ENCODE measurements around the gene FOXF1.

The FOXF1 gene

GRCh38 chr16:86545954-86546637, 35.8 kb downstream of the FOXF1 start:
- TF ChIP-seq, protein P1, sequence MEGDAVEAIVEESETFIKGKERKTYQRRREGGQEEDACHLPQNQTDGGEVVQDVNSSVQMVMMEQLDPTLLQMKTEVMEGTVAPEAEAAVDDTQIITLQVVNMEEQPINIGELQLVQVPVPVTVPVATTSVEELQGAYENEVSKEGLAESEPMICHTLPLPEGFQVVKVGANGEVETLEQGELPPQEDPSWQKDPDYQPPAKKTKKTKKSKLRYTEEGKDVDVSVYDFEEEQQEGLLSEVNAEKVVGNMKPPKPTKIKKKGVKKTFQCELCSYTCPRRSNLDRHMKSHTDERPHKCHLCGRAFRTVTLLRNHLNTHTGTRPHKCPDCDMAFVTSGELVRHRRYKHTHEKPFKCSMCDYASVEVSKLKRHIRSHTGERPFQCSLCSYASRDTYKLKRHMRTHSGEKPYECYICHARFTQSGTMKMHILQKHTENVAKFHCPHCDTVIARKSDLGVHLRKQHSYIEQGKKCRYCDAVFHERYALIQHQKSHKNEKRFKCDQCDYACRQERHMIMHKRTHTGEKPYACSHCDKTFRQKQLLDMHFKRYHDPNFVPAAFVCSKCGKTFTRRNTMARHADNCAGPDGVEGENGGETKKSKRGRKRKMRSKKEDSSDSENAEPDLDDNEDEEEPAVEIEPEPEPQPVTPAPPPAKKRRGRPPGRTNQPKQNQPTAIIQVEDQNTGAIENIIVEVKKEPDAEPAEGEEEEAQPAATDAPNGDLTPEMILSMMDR (conservative IDR thresholded peaks at IDR 0.05; ENCODE audit: low read length) = no peak
- no peak overlapping the region for H3K4me3 ChIP-seq (ENCODE audit: low read length)
- DNase-seq (ENCODE audit: low read depth) = no peak

GRCh38 chr16:86546638-86547013, 36.3 kb downstream of the FOXF1 start:
- no peak for DNase-seq (ENCODE audit: low read depth)
- TF ChIP-seq, protein P1 (conservative IDR thresholded peaks at IDR 0.05; ENCODE audit: low read length) = no peak
- no peak overlapping the region for H3K4me3 ChIP-seq (ENCODE audit: low read length)

DNA sequence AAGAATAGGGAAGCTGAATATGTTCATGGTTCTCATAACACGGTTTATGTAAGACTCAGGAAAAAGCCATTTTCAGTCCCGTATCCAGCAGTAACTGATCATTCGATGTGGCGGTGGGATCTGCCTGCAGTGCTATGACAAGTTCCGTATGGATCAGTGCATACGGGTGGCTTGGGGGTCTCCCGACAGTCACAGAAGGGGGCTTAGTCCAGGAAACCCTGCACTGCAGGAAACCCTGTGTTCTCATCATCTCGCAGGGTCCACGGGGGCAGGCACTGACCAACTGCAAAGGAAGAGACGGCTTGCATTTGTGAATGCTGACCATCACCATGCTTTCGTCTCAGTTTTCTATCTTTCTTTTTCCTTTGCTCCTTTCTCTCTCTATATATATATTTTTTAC, 37.0 kb downstream of the FOXF1 start:
- H3K4me3 ChIP-seq (ENCODE audit: low read length) = no peak overlapping the region
- DNase-seq (ENCODE audit: low read depth) = no peak
- TF ChIP-seq, protein P1 (conservative IDR thresholded peaks at IDR 0.05; ENCODE audit: low read length) = no peak

DNA sequence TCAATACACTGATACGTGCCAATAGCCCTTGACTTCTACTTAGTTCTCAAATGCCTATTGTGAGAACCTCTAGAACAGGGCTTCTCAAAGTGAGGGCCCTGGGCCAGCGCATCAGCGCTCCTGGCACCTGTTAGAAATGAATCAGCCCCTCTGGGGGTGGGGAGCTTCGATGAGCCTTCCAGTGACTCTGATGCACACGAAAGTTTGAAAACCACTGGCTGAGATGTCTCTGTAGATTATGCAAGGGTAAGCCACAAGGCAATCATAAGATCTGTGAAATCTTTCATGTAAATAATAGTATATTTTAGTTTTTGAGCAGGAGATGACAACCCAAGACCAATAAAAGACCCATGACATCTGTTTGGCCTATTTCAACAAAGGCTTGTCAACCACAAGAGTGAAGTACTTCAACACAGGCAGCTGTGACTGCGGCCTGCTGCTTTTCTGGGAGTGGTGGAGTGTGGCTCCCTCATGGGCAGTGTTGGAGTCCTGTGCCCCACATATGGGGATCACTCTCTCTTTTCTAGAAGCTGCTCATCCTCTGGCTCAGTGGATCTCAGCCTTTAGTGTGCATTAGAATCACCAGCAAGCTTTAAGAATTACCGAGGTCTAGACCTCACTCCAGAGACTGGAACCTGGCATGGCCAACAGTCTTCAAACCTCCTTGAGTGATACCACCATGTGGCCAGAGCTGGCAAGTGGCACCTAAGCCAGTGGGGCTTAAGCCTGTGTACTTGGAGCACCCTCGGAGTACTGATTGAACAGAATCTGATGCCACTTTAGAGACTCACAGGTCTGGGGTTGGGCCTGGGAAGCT, 39.0 kb downstream of the FOXF1 start:
- TF ChIP-seq, protein P1 (conservative IDR thresholded peaks at IDR 0.05; ENCODE audit: low read length) = no peak
- no peak for DNase-seq (ENCODE audit: low read depth)
- no peak overlapping the region for H3K4me3 ChIP-seq (ENCODE audit: low read length)

DNA sequence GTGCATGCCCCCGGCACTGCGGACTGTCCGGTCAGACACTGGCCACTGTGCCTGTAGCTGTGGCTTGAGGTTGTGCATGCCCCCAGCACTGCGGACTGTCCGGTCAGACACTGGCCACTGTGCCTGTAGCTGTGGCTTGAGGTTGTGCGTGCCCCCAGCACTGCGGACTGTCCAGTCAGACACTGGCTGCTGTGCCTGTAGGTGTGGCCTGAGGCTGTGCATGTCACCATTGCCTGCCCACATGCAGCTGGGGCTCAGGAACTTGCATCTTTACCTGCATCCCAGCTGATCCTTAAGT, 39.5 kb downstream of the FOXF1 start:
- TF ChIP-seq, protein P1 (conservative IDR thresholded peaks at IDR 0.05; ENCODE audit: low read length) = no peak
- no peak for DNase-seq (ENCODE audit: low read depth)
- no peak overlapping the region for H3K4me3 ChIP-seq (ENCODE audit: low read length)

- DNase-seq (ENCODE audit: low read depth) = no peak
- no peak overlapping the region for H3K4me3 ChIP-seq (ENCODE audit: low read length)
- TF ChIP-seq, protein P1 (conservative IDR thresholded peaks at IDR 0.05; ENCODE audit: low read length) = no peak
Observed at GRCh38 chr16:86550281-86550680, 40.0 kb downstream of the FOXF1 start.

DNA sequence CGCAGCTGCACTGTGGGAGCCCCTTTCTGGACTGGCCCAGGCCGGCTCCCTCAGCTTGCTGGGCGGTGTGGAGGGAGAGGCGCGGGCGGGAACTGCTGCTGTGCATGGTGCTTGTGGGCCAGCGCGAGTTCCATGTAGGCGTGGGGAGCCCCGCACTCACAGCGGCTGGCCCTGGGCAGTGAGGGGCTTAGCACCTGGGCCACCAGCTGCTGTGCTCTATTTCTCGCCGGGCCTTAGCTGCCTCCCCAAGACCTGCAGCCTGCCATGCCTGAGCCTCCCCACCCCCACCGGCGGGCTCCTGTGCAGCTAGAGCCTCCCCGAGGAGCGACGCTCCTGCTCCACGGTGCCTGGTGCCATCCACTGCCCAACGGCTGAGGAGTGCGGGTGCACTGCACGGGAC, 43.0 kb downstream of the FOXF1 start:
- H3K4me3 ChIP-seq (ENCODE audit: low read length) = no peak overlapping the region
- TF ChIP-seq, protein P1 (conservative IDR thresholded peaks at IDR 0.05; ENCODE audit: low read length) = no peak
- DNase-seq (ENCODE audit: low read depth) = no peak

Measured in AG10803 (cell line).